Measurements from ENCODE around the gene CLDN5. TPM values are rescaled to one million over a fixed set of nuclear protein-coding genes. Genes with fewer than 3 reads are reported as not detected.
A peak's percentile ranks its signal among the peaks of the same experiment; 100 is the strongest.

CLDN5 gene
- total RNA-seq, 2 donors from 2014 or later: 0.20 to 0.66 TPM

DNA sequence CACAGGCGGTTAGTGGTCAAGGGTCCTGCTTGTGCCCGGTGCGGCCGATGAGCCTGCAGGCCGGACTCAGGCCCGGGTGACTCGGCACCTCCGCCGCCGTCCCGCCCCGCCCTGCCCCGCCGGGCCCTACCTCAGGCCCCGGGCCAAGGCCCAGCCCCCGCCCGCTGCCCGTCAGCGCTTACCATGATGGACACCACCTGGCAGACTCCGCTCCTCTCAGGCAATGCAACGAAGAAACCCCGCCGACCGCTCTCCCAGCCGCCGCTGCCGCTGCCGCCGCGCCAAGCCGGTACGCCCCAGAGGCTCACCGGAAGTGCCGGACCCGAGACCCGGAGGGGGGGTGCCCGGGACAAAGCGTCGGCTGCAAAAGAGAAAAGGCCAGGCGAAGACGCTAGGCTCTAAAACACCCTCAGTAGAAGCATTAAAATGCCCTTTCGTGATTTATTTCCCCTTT, 45.3 kb downstream of the CLDN5 start, which contains the start of gene UFD1:
TSS of gene UFD1 (minus strand) at position 293 of the 454 bp plus-strand sequence. CDS start at position 185, 108 bp downstream.
- Histone ChIP-seq H3K27ac (ENCODE audit: low read depth, low read length) (peak within 1 kb of the TSS; percentile 98), H3K27me3 (ENCODE audit: control insufficient read depth, insufficient read depth, low read length, poor library complexity, severe bottlenecking) (no peaks in the 10 kb centered on the region), H3K9ac (ENCODE audit: extremely low read depth, low read length, poor library complexity, severe bottlenecking) (peak within 1 kb of the TSS; percentile 99), H3K4me1 (ENCODE audit: control insufficient read depth, insufficient read depth, low read length) (no peaks in the 10 kb centered on the region), H3K36me3 (ENCODE audit: control insufficient read depth, insufficient read depth, low read length) (peaks cover 27% of the 10 kb centered on the region), H3K4me3 (ENCODE audit: low read length) (peak within 1 kb of the TSS; percentile 93), H3K9me3 (ENCODE audit: control insufficient read depth, low read length) (no peaks in the 10 kb centered on the region)
- H3K9me3 Mint-ChIP-seq: no peaks in the 10 kb centered on the region
- H3K27me3 Mint-ChIP-seq (ENCODE audit: insufficient read depth): no peaks in the 10 kb centered on the region
- peak; percentile 93 for DNase-seq
- TF ChIP-seq, protein P1, sequence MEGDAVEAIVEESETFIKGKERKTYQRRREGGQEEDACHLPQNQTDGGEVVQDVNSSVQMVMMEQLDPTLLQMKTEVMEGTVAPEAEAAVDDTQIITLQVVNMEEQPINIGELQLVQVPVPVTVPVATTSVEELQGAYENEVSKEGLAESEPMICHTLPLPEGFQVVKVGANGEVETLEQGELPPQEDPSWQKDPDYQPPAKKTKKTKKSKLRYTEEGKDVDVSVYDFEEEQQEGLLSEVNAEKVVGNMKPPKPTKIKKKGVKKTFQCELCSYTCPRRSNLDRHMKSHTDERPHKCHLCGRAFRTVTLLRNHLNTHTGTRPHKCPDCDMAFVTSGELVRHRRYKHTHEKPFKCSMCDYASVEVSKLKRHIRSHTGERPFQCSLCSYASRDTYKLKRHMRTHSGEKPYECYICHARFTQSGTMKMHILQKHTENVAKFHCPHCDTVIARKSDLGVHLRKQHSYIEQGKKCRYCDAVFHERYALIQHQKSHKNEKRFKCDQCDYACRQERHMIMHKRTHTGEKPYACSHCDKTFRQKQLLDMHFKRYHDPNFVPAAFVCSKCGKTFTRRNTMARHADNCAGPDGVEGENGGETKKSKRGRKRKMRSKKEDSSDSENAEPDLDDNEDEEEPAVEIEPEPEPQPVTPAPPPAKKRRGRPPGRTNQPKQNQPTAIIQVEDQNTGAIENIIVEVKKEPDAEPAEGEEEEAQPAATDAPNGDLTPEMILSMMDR (conservative IDR thresholded peaks at IDR 0.05): no peak
- peaks cover 13% of the 10 kb centered on the region for H3K36me3 Mint-ChIP-seq (ENCODE audit: low read depth)
- peak within 1 kb of the TSS; percentile 93 for H3K4me3 Mint-ChIP-seq
- peak within 1 kb of the TSS; percentile 100 for H3K27ac Mint-ChIP-seq
- peaks cover 15% of the 10 kb centered on the region for H3K4me1 Mint-ChIP-seq
- 0% methylated on average over 14 to 40 of the region's 42 CpGs for WGBS, 2 experiments (ENCODE audit: insufficient coverage in 1 of 2, insufficient read length in 1 of 2)

DNA sequence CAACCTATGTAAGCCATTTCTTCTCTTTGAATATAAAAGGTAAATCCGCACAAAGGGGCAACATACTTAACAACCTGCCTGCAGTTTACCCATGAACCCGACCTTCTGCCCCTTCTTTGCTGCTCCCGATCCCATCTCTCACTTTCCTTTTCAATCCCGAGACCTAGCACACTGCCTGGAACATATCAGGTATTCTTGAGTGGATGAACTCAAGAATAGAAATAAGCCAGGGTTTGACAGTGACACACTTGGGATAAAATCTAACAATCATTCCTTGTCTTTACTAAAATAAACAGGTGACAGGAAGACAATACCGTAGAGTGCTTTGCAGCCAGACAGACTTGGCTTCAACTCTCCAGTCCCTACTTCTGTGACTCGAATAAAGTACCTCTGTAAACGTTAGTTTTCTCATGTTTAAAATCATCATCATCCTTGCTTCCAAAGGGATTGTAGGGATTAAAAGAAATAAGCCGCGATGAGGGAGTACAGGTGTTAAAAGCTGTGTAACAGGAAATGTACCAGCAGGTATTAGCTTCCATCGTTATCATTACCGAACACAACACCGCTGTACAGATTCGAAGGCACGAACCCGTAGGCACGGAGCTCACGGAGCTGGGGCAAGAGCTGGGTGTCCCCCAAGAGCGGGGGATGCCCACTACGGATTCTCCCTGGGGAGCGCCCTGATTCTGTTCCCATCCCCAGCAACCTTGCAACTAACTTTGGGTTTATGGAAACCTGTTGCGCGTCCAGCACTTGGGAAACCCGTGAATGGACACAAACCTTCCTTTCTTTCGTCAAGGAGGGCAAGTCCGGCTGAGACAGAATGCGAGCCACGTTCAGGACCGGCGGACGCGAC, 45.9 kb downstream of the CLDN5 start:
- Mint-ChIP-seq H3K4me3 (peak overlapping the region; percentile 93), H3K36me3 (ENCODE audit: low read depth) (peaks cover 17% of the 10 kb centered on the region), H3K27ac (peak overlapping the region; percentile 100), H3K27me3 (ENCODE audit: insufficient read depth) (no peaks in the 10 kb centered on the region), H3K9me3 (no peaks in the 10 kb centered on the region), H3K4me1 (peaks cover 15% of the 10 kb centered on the region)
- H3K9ac ChIP-seq (ENCODE audit: extremely low read depth, low read length, poor library complexity, severe bottlenecking): peak overlapping the region; percentile 99
- no peaks in the 10 kb centered on the region for H3K4me1 ChIP-seq (ENCODE audit: control insufficient read depth, insufficient read depth, low read length)
- peak overlapping the region; percentile 93 for H3K4me3 ChIP-seq (ENCODE audit: low read length)
- peak overlapping the region; percentile 98 for H3K27ac ChIP-seq (ENCODE audit: low read depth, low read length)
- TF ChIP-seq, protein P1 (conservative IDR thresholded peaks at IDR 0.05): no peak
- peaks cover 26% of the 10 kb centered on the region for H3K36me3 ChIP-seq (ENCODE audit: control insufficient read depth, insufficient read depth, low read length)
- H3K27me3 ChIP-seq (ENCODE audit: control insufficient read depth, insufficient read depth, low read length, poor library complexity, severe bottlenecking): no peaks in the 10 kb centered on the region
- no peaks in the 10 kb centered on the region for H3K9me3 ChIP-seq (ENCODE audit: control insufficient read depth, low read length)
- WGBS, 2 experiments (ENCODE audit: insufficient coverage in 1 of 2, insufficient read length in 1 of 2): 3 to 5% methylated on average over 19 to 31 of the region's 31 CpGs
- DNase-seq: no peak

DNA sequence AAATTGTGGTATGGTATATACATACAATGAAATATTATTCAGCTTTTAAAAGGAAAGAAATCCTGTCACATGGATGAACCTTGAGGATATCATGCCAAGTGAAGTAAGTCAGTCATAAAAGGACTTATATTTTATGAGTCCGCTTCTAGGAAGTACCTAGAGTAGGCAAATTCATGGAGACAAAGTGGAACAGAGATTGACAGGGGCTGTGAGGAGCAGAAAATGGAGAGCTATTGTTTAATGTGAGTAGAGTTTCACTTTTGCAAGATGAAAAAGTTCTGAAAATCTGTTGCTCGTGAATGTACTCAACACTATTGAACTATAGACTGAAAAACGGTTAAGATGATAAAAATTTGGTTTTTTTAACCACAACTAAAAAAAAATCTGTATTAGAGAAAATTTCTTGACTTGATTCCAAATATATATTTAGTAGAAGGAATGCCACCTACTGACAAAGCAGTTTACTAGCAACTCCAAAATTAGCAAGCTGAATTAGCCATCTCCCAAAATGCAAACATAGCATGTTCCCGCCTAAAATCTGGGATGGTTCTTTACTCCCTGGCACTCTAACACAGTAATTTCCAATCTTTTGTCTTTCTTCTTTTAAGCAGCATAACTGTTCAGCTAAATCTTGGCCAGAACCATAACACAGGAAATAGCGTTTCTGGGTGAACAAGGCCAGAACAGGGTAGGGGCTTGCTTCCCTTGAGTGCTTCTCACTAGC, 46.7 kb downstream of the CLDN5 start:
- H3K27me3 ChIP-seq (ENCODE audit: control insufficient read depth, insufficient read depth, low read length, poor library complexity, severe bottlenecking): no peaks in the 10 kb centered on the region
- H3K4me1 Mint-ChIP-seq: peaks cover 15% of the 10 kb centered on the region
- peaks cover 15% of the 10 kb centered on the region for H3K36me3 Mint-ChIP-seq (ENCODE audit: low read depth)
- H3K36me3 ChIP-seq (ENCODE audit: control insufficient read depth, insufficient read depth, low read length): peaks cover 30% of the 10 kb centered on the region
- DNase-seq: no peak
- no peak overlapping the region for H3K27ac ChIP-seq (ENCODE audit: low read depth, low read length)
- no peaks in the 10 kb centered on the region for H3K4me1 ChIP-seq (ENCODE audit: control insufficient read depth, insufficient read depth, low read length)
- H3K9me3 Mint-ChIP-seq: no peaks in the 10 kb centered on the region
- TF ChIP-seq, protein P1 (conservative IDR thresholded peaks at IDR 0.05): no peak
- 72 to 83% methylated on average over 3 to 5 of the region's 5 CpGs for WGBS, 2 experiments (ENCODE audit: insufficient coverage in 1 of 2, insufficient read length in 1 of 2)
- no peaks in the 10 kb centered on the region for H3K9me3 ChIP-seq (ENCODE audit: control insufficient read depth, low read length)
- H3K9ac ChIP-seq (ENCODE audit: extremely low read depth, low read length, poor library complexity, severe bottlenecking): peak overlapping the region; percentile 99
- H3K4me3 ChIP-seq (ENCODE audit: low read length): peak overlapping the region; percentile 93
- no peaks in the 10 kb centered on the region for H3K27me3 Mint-ChIP-seq (ENCODE audit: insufficient read depth)
- H3K27ac Mint-ChIP-seq: peak overlapping the region; percentile 24
- peak overlapping the region; percentile 93 for H3K4me3 Mint-ChIP-seq

Data from endodermal cell (in vitro differentiated cells).